Small intestine (tissue), 7 donors: ENCODE data around the gene TRIM56. TPM values are rescaled to one million over a fixed set of nuclear protein-coding genes. Genes with fewer than 3 reads are reported as not detected.
"Not testable (repeated sequence)": the region's sequence is repeated elsewhere in the genome, so short reads cannot be mapped to it uniquely, and the experiment has no call there.

Source experiments
- DNase-seq, 2 donors: peaks; one replicate each; pipeline versions ENCODE4 v3.0.0 to v3.0.0-alpha.2; 2013
- FAIRE-seq: peaks from 2 replicates; lab custom pipeline; 2012; peaks lifted over from hg19 to GRCh38; lab: Jason Lieb, UNC
- H3K27ac ChIP-seq, 3 donors: one replicate each; pipeline ENCODE4 v1.5.1; 2013; ENCODE audit warnings: low read length in 2 of 3, mild to moderate bottlenecking in 2 of 3, control low read depth in 1 of 3, inconsistent platforms in 1 of 3, low read depth in 1 of 3, moderate library complexity in 1 of 3
- H3K27me3 ChIP-seq, 3 donors: one replicate each; pipeline ENCODE4 v1.6.1; 2013; ENCODE audit warnings: low read length in 3 of 3, inconsistent platforms in 1 of 3; ENCODE audit not compliant: control insufficient read depth in 3 of 3, insufficient read depth in 3 of 3
- H3K36me3 ChIP-seq, 3 donors: one replicate each; pipeline ENCODE4 v1.6.1; 2013; ENCODE audit warnings: low read length in 3 of 3, inconsistent platforms in 1 of 3, low read depth in 1 of 3, mild to moderate bottlenecking in 1 of 3, moderate library complexity in 1 of 3; ENCODE audit not compliant: control insufficient read depth in 3 of 3, insufficient read depth in 2 of 3
- H3K4me1 ChIP-seq, 3 donors: one replicate each; pipeline ENCODE4 v1.6.1; 2013; ENCODE audit warnings: low read length in 2 of 3, inconsistent platforms in 1 of 3, low read depth in 1 of 3, mild to moderate bottlenecking in 1 of 3, moderate library complexity in 1 of 3; ENCODE audit not compliant: control insufficient read depth in 3 of 3, insufficient read depth in 2 of 3
- H3K4me3 ChIP-seq, 3 donors: one replicate each; pipeline ENCODE4 v1.5.1; 2013; ENCODE audit warnings: low read length in 3 of 3, control low read depth in 1 of 3, inconsistent platforms in 1 of 3, low read depth in 1 of 3, mild to moderate bottlenecking in 1 of 3, moderate library complexity in 1 of 3
- H3K9me3 ChIP-seq, 2 donors: one replicate each; pipeline ENCODE4 v1.6.1; 2013; ENCODE audit warnings: low read depth in 1 of 2, low read length in 1 of 2; ENCODE audit not compliant: control insufficient read depth in 2 of 2, insufficient read depth in 1 of 2
- WGBS, 3 donors: extraction: QIAGEN DNeasy Blood & Tissue Kit; methylation state at CpG; one replicate each; pipeline ENCODE4 v1.1.7; 2013; 5-methylcytosine and 5-hydroxymethylcytosine counted together
- polyA plus RNA-seq, 4 donors: library from polyadenylated mRNA; stranded (reverse) in 3 of 4; unstranded in 1 of 4; fragments of 200-250 nt in 3 of 4; fragments of 120-200 nt in 1 of 4; gene quantifications; one replicate each; pipeline versions ENCODE4 v1.2.1 to v1.2.3, GENCODE V29; 2013
- donor health status: healthy with polysubstance abuse.
- donor health status: control.
- donor health status: control.
- donor health status: Bipolar disorder and iron deficiency.
- donor health status: healthy.

Gene TRIM56
- polyA plus RNA-seq, 4 donors, result 7.6 to 24.9 (median 12.5) TPM

GRCh38 chr7:101065162-101065561 lies 20.1 kb upstream of the TRIM56 start:
- not testable (repeated sequence) for H3K36me3 ChIP-seq, H3K4me1 ChIP-seq, H3K27ac ChIP-seq, FAIRE-seq, H3K4me3 ChIP-seq, DNase-seq, H3K9me3 ChIP-seq
- peaks cover 0 to 19% (median 3%) of the 10 kb centered on the region in 3 donors for H3K27me3 ChIP-seq
- WGBS, 3 donors, result 61 to 76% (median 61%) methylated on average over 3 of the region's 3 CpGs

DNA sequence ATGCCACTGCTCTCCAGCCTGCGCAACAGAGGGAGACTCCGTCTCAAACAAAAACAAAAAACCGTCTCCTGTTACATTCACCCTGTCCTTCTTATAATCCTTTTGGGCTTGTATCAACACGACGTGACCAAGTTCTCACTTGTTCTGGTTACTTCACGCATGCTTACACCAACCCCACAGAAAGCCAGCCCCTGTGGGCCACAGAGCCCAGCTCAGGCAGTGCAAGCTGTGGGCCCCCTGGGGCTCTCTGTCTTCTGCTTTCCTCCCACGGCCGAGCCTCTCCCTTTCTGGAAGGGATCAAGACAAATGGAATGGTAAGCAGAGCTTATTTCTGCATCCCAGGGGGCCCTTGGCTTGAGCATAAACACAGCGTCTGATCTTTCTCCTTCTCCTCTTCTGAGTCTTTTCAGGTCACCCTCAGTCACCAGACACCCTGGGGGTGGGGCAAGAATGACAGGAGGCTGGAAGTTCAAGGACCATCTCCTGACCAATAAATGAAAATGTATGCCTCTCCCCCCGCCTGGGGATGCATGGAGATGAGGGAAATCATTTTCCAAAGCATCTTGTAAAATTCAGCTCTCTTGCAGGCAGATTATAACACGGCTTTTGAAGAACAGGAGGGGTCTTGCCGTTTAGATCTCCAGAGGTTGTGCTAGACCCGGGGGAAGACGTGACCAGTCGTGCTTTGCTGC lies 19.0 kb upstream of the TRIM56 start:
- no peak overlapping the region for H3K4me3 ChIP-seq
- H3K27me3 ChIP-seq, result peaks cover 0 to 19% (median 3%) of the 10 kb centered on the region in 3 donors
- FAIRE-seq (no peak), DNase-seq (no peak)
- WGBS, 3 donors, result 47 to 72% (median 63%) methylated on average over 15 of the region's 15 CpGs
- H3K4me1 ChIP-seq, result no peaks in the 10 kb centered on the region
- H3K27ac ChIP-seq, result no peak overlapping the region
- no peaks in the 10 kb centered on the region for H3K36me3 ChIP-seq
- no peaks in the 10 kb centered on the region for H3K9me3 ChIP-seq

- WGBS, 3 donors, result 56 to 72% (median 60%) methylated on average over 7 of the region's 7 CpGs
- no peak overlapping the region for H3K27ac ChIP-seq
- H3K4me3 ChIP-seq, result no peak overlapping the region
- H3K9me3 ChIP-seq, result no peaks in the 10 kb centered on the region
- no peak for DNase-seq
- H3K36me3 ChIP-seq, result no peaks in the 10 kb centered on the region
- FAIRE-seq, result no peak
- H3K4me1 ChIP-seq, result no peaks in the 10 kb centered on the region
- peaks cover 0 to 19% (median 3%) of the 10 kb centered on the region in 3 donors for H3K27me3 ChIP-seq
These were observed 18.5 kb upstream of the TRIM56 start for GRCh38 chr7:101066833-101067177.

- Histone ChIP-seq H3K36me3 (no peaks in the 10 kb centered on the region), H3K27me3 (peaks cover 0 to 21% (median 3%) of the 10 kb centered on the region in 3 donors), H3K4me1 (no peaks in the 10 kb centered on the region), H3K4me3 (no peak overlapping the region), H3K9me3 (no peaks in the 10 kb centered on the region), H3K27ac (no peak overlapping the region)
- no peak for DNase-seq
- FAIRE-seq, result no peak
- 83 to 87% (median 83%) methylated on average over 10 of the region's 10 CpGs for WGBS, 3 donors
These were observed 16.9 kb upstream of the TRIM56 start for GRCh38 chr7:101068401-101068800.

DNA sequence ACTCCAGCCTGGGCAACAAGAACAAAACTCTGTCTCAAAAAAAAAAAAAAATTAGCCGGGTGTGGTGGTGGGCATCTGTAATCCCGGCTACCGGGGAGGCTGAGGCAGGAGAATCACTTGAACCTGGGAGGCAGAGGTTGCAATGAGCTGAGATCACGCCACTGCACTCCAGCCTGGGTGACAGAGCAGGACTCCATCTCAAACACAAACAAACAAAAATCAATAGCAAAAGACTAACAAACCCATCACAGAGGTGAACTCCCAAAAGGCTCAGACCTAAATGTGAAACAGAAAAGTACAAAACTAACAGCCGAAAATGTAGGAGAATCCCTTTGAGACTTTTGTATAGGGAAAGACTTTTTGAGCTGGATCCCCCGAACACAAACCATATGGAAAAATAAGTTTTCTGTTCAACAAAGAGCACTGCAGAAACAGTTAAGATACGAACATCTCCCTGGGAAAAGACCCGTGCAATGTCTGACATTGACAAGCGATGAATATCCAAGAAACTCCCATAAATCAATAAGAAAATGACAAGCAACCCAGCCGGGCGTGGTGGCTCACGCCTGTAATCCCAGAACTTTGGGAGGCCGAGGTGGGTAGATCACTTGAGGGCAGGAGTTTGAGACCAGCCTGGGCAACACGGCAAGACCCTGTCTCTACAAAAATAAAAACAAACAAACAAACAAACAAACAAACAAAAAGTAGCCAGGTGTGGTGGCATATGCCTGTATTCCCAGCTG lies 13.7 kb upstream of the TRIM56 start:
- not testable (repeated sequence) for H3K27ac ChIP-seq, H3K4me3 ChIP-seq, DNase-seq, FAIRE-seq, H3K9me3 ChIP-seq, H3K36me3 ChIP-seq, H3K4me1 ChIP-seq
- peaks cover 0 to 14% (median 0%) of the 10 kb centered on the region in 3 donors for H3K27me3 ChIP-seq
- 60 to 78% (median 67%) methylated on average over 13 to 14 of the region's 14 CpGs for WGBS, 3 donors

GRCh38 chr7:101075646-101076045 lies 9.6 kb upstream of the TRIM56 start:
- 64 to 81% (median 77%) methylated on average over 3 of the region's 3 CpGs for WGBS, 3 donors
- peaks cover 0 to 5% (median 0%) of the 10 kb centered on the region in 3 donors for H3K27me3 ChIP-seq
- H3K36me3 ChIP-seq, result no peaks in the 10 kb centered on the region
- no peak overlapping the region for H3K4me3 ChIP-seq
- no peaks in the 10 kb centered on the region for H3K4me1 ChIP-seq
- no peaks in the 10 kb centered on the region for H3K9me3 ChIP-seq
- FAIRE-seq (no peak), DNase-seq (no peak)
- no peak overlapping the region for H3K27ac ChIP-seq

GRCh38 chr7:101076183-101076582 lies 9.1 kb upstream of the TRIM56 start:
- not testable (repeated sequence) for H3K4me3 ChIP-seq, H3K36me3 ChIP-seq, H3K27ac ChIP-seq, DNase-seq, H3K9me3 ChIP-seq, H3K4me1 ChIP-seq, FAIRE-seq, H3K27me3 ChIP-seq
- 47 to 72% (median 50%) methylated on average over 8 of the region's 8 CpGs for WGBS, 3 donors

- no peaks in the 10 kb centered on the region for H3K4me1 ChIP-seq
- WGBS, 3 donors, result 22 to 24% (median 23%) methylated on average over 13 of the region's 13 CpGs
- H3K4me3 ChIP-seq, result no peak overlapping the region
- no peaks in the 10 kb centered on the region for H3K9me3 ChIP-seq
- H3K27ac ChIP-seq, result no peak overlapping the region
- H3K27me3 ChIP-seq, result peaks cover 0 to 3% (median 0%) of the 10 kb centered on the region in 3 donors
- FAIRE-seq (no peak), DNase-seq (peak; percentile 87 to 92)
- no peaks in the 10 kb centered on the region for H3K36me3 ChIP-seq
These were observed 7.8 kb upstream of the TRIM56 start for GRCh38 chr7:101077303-101078086.
